GM21723 (cell line): ENCODE data around the gene MCEMP1.

ENCODE experiments used
- ATAC-seq: cut with Tn5 transposase; IDR thresholded peaks from one replicate; pipeline ENCODE4 v1.9.1; 2021; ENCODE audit warnings: mild to moderate bottlenecking, moderate library complexity; ENCODE audit not compliant: unreplicated experiment

The MCEMP1 gene

GRCh38 chr19:7676854-7677253 is at the start of gene MCEMP1:
Gene MCEMP1 (plus strand): TSS chr19:7677090. CDS start chr19:7677121, 31 bp downstream.
- ATAC-seq = no peak

GRCh38 chr19:7627166-7627565 is 49.7 kb upstream of the MCEMP1 start:
- no peak for ATAC-seq

GRCh38 chr19:7628589-7629311 is 48.1 kb upstream of the MCEMP1 start:
- ATAC-seq = no peak

- ATAC-seq = peak; percentile 80
Observed at GRCh38 chr19:7629347-7630054, 47.4 kb upstream of the MCEMP1 start, which contains the start of the genes PET100 and XAB2. Gene PET100 (plus strand): TSS chr19:7629793. CDS start chr19:7629834, 41 bp downstream. Gene XAB2 (minus strand): TSS chr19:7629545. CDS start chr19:7629527, 18 bp downstream.

GRCh38 chr19:7631577-7631976 is 45.3 kb upstream of the MCEMP1 start:
- ATAC-seq = no peak

GRCh38 chr19:7632340-7633203 is 44.3 kb upstream of the MCEMP1 start:
- no peak for ATAC-seq

GRCh38 chr19:7633698-7634097 is 43.2 kb upstream of the MCEMP1 start, which contains the start of gene PCP2:
Gene PCP2 (minus strand): TSS chr19:7633719. CDS start chr19:7633457, 262 bp downstream.
- no peak for ATAC-seq

GRCh38 chr19:7635670-7636069 is 41.2 kb upstream of the MCEMP1 start:
- ATAC-seq = no peak

GRCh38 chr19:7636317-7636690 is 40.6 kb upstream of the MCEMP1 start:
- no peak for ATAC-seq

- ATAC-seq = peak; percentile 69
Observed at GRCh38 chr19:7636691-7637373, 40.1 kb upstream of the MCEMP1 start, which contains the start of gene STXBP2. Gene STXBP2 (plus strand): TSS chr19:7637110. CDS start chr19:7637150, 40 bp downstream.

GRCh38 chr19:7637374-7638256 is 39.3 kb upstream of the MCEMP1 start:
- ATAC-seq = no peak

- ATAC-seq = no peak
Observed at GRCh38 chr19:7638802-7639465, 38.0 kb upstream of the MCEMP1 start.

GRCh38 chr19:7639863-7640348 is 37.0 kb upstream of the MCEMP1 start:
- ATAC-seq = no peak

- no peak for ATAC-seq
Observed at GRCh38 chr19:7640803-7641202, 36.1 kb upstream of the MCEMP1 start.

GRCh38 chr19:7641290-7642276 is 35.3 kb upstream of the MCEMP1 start:
- no peak for ATAC-seq

- ATAC-seq = no peak
Observed at GRCh38 chr19:7642295-7643030, 34.4 kb upstream of the MCEMP1 start.

GRCh38 chr19:7643031-7643415 is 33.9 kb upstream of the MCEMP1 start:
- ATAC-seq = no peak
